ENCODE data around the gene SLC26A9. TPM values are rescaled to one million over a fixed set of nuclear protein-coding genes. Genes with fewer than 3 reads are reported as not detected.

Gene SLC26A9
- total RNA-seq, 1 experiment from 2014 or later, result 0.15 TPM

DNA sequence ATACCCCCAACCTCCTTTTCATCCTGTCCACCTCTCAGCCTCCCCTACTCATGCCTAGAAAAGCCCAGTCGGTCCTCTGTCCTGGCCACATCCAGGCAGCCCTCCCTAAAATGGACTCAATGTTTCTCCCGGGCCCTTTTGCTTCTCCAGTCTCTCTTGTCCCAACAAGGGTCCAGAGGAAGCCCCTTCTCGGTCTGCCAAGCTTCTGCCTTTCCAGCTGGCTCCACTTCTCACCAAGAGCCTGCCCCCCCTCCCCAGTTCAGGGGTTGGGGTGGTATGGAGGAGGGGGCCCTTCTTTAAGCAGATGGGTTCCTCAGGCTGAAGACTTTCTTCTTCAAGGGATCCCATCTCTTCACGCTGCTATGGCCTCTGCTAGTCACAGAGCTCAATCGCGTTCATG is 36.0 kb upstream of the SLC26A9 start (continued):
- TF ChIP-seq E2F5 (CRISPR knock-in tag; IDR thresholded peaks at IDR 0.05) (no peak), PRDM15 (CRISPR knock-in tag; IDR thresholded peaks at IDR 0.05) (no peak), CDX4 (CRISPR knock-in tag; IDR thresholded peaks at IDR 0.05; ENCODE audit: borderline replicate concordance) (no peak), MLX (CRISPR knock-in tag; IDR thresholded peaks at IDR 0.05) (no peak), ZNF232 (CRISPR knock-in tag; IDR thresholded peaks at IDR 0.05) (no peak), RORB (CRISPR knock-in tag; IDR thresholded peaks at IDR 0.05) (no peak), E2F4 (CRISPR knock-in tag; IDR thresholded peaks at IDR 0.05; ENCODE audit: borderline replicate concordance, low read depth) (no peak), GABPB1 (CRISPR knock-in tag; IDR thresholded peaks at IDR 0.05) (no peak)
- TF ChIP-seq, protein P1, sequence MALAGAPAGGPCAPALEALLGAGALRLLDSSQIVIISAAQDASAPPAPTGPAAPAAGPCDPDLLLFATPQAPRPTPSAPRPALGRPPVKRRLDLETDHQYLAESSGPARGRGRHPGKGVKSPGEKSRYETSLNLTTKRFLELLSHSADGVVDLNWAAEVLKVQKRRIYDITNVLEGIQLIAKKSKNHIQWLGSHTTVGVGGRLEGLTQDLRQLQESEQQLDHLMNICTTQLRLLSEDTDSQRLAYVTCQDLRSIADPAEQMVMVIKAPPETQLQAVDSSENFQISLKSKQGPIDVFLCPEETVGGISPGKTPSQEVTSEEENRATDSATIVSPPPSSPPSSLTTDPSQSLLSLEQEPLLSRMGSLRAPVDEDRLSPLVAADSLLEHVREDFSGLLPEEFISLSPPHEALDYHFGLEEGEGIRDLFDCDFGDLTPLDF (CRISPR knock-in tag; IDR thresholded peaks at IDR 0.05), result no peak
- TF ChIP-seq, protein P2, sequence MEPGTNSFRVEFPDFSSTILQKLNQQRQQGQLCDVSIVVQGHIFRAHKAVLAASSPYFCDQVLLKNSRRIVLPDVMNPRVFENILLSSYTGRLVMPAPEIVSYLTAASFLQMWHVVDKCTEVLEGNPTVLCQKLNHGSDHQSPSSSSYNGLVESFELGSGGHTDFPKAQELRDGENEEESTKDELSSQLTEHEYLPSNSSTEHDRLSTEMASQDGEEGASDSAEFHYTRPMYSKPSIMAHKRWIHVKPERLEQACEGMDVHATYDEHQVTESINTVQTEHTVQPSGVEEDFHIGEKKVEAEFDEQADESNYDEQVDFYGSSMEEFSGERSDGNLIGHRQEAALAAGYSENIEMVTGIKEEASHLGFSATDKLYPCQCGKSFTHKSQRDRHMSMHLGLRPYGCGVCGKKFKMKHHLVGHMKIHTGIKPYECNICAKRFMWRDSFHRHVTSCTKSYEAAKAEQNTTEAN (CRISPR knock-in tag; IDR thresholded peaks at IDR 0.05), result no peak
- TF ChIP-seq, protein P3, sequence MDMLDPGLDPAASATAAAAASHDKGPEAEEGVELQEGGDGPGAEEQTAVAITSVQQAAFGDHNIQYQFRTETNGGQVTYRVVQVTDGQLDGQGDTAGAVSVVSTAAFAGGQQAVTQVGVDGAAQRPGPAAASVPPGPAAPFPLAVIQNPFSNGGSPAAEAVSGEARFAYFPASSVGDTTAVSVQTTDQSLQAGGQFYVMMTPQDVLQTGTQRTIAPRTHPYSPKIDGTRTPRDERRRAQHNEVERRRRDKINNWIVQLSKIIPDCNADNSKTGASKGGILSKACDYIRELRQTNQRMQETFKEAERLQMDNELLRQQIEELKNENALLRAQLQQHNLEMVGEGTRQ (CRISPR knock-in tag; IDR thresholded peaks at IDR 0.05), result no peak
- TF ChIP-seq, protein P4, sequence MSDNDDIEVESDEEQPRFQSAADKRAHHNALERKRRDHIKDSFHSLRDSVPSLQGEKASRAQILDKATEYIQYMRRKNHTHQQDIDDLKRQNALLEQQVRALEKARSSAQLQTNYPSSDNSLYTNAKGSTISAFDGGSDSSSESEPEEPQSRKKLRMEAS (CRISPR knock-in tag; IDR thresholded peaks at IDR 0.05), result no peak

DNA sequence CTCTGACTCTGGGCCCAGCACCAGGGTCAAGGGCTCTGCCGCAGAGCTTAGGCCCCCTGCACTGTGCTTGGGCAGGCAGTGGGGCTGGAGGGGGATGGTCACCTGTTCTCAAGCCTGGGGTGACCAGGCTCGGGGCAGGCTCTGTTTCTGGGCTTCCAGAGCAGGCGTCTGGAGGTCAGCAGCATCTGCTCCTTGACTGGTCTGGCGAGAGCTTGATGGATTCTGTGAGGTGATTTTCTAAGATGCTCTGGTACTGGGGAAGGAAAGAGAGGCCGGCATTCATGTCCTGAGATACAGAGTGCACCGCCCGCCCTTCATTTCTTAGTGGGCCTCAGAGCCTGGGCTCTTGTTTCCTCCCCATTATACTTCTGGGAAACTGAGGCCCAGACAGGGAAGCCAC is 35.4 kb upstream of the SLC26A9 start:
- no peak for DNase-seq (ENCODE audit: low spot score)
- ChIA-PET POLR2A (no interaction called here), CTCF (interaction anchor here (2.5 to 7.0 kb wide), 3 partner anchors 62 to 320 kb away, joined by 32 to 557 read pairs (median 124); no protein-coding TSS in a partner anchor)
- Mint-ChIP-seq H3K27me3 (ENCODE audit: low read depth) (0 out of 2 replicates have a peak, but pooled peaks cover under 1% of the 10 kb centered on the region), H3K9me3 (peaks cover 29% of the 10 kb centered on the region), H3K4me3 (no peak overlapping the region), H3K27ac (no peak overlapping the region), H3K36me3 (peaks cover 2% of the 10 kb centered on the region; the same call in 1 of the 2 replicates), H3K4me1 (peaks cover 5% of the 10 kb centered on the region; the same call in 1 of the 2 replicates)
- TF ChIP-seq, protein P5, sequence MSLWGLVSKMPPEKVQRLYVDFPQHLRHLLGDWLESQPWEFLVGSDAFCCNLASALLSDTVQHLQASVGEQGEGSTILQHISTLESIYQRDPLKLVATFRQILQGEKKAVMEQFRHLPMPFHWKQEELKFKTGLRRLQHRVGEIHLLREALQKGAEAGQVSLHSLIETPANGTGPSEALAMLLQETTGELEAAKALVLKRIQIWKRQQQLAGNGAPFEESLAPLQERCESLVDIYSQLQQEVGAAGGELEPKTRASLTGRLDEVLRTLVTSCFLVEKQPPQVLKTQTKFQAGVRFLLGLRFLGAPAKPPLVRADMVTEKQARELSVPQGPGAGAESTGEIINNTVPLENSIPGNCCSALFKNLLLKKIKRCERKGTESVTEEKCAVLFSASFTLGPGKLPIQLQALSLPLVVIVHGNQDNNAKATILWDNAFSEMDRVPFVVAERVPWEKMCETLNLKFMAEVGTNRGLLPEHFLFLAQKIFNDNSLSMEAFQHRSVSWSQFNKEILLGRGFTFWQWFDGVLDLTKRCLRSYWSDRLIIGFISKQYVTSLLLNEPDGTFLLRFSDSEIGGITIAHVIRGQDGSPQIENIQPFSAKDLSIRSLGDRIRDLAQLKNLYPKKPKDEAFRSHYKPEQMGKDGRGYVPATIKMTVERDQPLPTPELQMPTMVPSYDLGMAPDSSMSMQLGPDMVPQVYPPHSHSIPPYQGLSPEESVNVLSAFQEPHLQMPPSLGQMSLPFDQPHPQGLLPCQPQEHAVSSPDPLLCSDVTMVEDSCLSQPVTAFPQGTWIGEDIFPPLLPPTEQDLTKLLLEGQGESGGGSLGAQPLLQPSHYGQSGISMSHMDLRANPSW (CRISPR knock-in tag; conservative IDR thresholded peaks at IDR 0.05; ENCODE audit: low read depth), result no peak
- TF ChIP-seq, protein P6, sequence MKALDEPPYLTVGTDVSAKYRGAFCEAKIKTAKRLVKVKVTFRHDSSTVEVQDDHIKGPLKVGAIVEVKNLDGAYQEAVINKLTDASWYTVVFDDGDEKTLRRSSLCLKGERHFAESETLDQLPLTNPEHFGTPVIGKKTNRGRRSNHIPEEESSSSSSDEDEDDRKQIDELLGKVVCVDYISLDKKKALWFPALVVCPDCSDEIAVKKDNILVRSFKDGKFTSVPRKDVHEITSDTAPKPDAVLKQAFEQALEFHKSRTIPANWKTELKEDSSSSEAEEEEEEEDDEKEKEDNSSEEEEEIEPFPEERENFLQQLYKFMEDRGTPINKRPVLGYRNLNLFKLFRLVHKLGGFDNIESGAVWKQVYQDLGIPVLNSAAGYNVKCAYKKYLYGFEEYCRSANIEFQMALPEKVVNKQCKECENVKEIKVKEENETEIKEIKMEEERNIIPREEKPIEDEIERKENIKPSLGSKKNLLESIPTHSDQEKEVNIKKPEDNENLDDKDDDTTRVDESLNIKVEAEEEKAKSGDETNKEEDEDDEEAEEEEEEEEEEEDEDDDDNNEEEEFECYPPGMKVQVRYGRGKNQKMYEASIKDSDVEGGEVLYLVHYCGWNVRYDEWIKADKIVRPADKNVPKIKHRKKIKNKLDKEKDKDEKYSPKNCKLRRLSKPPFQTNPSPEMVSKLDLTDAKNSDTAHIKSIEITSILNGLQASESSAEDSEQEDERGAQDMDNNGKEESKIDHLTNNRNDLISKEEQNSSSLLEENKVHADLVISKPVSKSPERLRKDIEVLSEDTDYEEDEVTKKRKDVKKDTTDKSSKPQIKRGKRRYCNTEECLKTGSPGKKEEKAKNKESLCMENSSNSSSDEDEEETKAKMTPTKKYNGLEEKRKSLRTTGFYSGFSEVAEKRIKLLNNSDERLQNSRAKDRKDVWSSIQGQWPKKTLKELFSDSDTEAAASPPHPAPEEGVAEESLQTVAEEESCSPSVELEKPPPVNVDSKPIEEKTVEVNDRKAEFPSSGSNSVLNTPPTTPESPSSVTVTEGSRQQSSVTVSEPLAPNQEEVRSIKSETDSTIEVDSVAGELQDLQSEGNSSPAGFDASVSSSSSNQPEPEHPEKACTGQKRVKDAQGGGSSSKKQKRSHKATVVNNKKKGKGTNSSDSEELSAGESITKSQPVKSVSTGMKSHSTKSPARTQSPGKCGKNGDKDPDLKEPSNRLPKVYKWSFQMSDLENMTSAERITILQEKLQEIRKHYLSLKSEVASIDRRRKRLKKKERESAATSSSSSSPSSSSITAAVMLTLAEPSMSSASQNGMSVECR (CRISPR knock-in tag; IDR thresholded peaks at IDR 0.05; ENCODE audit: borderline replicate concordance), result no peak
- no peak for TF ChIP-seq ZNF416 (CRISPR knock-in tag; IDR thresholded peaks at IDR 0.05)
- ATAC-seq, result no peak
